Skin of body (tissue), 2 donors: ENCODE measurements around the gene ERCC3. TPM values are rescaled to one million over a fixed set of nuclear protein-coding genes. Genes with fewer than 3 reads are reported as not detected.

Experiments
- DNase-seq: peaks from one replicate; lab custom pipeline; 2025; lab: John Stamatoyannopoulos, UW
- total RNA-seq: library from RNA; depleted of rRNA; stranded (reverse); fragments of >200 nt; gene quantifications from one replicate; pipeline ENCODE4 v1.2.3, GENCODE V29; 2014

Gene ERCC3
- total RNA-seq, result 30.6 TPM

- DNase-seq, result peak; percentile 49
Measured at GRCh38 chr2:127293748-127294562, at the start of gene ERCC3. TSS of gene ERCC3 (minus strand) at chr2:127294144. CDS start at chr2:127294081, 63 bp downstream.

- no peak for DNase-seq
Measured at GRCh38 chr2:127343277-127343676, 49.3 kb upstream of the ERCC3 start.

DNA sequence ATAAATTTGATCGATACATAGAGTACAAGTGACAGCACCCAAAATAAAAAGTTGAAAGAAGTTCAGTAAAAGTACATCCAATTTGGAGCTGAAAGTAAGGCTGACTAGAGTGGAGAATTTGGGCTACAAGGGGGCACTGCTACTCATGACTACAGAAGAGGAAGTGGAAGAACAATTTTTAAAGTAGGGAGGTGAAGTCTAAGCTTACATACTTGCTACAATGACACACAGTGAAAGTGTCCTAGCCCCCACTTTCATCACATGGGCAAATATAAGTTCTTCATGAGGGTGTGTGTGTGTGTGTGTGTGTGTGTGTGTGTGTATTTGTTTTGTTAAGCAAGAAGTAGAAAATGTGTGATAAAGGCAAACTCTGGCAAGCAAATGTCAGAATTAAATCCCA lies 48.2 kb upstream of the ERCC3 start:
- DNase-seq, result no peak

GRCh38 chr2:127332335-127332734 lies 38.4 kb upstream of the ERCC3 start:
- DNase-seq, result no peak

DNA sequence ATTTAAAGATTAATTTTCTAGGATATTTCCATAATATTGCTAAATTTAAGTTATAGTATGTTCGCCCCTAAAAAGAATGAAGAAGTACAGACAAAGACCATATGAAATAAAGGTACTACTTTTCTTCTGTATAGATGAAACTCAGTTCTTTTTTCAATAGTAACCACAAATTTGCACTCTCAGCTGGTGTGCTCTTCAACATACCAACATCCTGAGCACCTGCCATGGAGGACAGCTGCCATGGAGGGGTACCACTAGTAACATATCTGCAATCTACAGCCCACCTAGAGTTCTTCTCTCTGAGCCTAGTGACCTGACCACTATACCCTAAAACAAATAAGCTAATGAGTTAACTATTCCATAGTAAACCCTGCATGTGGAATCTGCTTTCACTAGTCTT lies 36.8 kb upstream of the ERCC3 start:
- DNase-seq, result no peak

DNA sequence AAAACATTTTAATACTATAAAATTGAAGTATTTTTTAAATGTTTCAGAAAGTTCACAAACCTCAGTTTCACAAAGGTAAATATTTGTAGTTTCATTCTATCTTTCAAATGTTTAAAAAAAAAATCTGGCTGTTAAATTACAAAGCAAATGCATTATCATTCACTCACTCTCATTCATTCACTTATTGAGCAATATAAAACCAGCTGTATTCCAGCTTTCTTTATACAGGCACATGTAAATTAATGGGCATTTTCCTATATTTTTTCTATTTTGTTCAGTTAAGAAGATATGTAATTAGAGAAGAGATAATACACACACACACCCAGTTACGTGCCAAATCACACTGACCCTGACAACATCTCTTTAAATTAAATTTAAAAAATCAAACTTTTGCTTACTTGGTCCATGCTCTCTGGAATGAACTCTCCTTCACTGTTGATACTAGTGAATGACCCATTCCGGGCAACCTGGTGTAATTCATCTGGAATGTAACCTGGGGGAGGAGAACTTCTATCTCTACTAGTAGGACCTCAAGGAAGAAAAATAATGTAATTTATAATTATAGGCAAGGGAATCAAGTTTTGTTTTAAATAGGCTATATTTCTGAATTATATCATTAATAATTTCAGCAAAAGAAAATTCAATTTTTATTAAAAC lies 32.5 kb upstream of the ERCC3 start:
- DNase-seq, result no peak

- peak; percentile 24 for DNase-seq
Measured at GRCh38 chr2:127324635-127325034, 30.7 kb upstream of the ERCC3 start.

GRCh38 chr2:127321303-127321702 lies 27.4 kb upstream of the ERCC3 start:
- no peak for DNase-seq

DNA sequence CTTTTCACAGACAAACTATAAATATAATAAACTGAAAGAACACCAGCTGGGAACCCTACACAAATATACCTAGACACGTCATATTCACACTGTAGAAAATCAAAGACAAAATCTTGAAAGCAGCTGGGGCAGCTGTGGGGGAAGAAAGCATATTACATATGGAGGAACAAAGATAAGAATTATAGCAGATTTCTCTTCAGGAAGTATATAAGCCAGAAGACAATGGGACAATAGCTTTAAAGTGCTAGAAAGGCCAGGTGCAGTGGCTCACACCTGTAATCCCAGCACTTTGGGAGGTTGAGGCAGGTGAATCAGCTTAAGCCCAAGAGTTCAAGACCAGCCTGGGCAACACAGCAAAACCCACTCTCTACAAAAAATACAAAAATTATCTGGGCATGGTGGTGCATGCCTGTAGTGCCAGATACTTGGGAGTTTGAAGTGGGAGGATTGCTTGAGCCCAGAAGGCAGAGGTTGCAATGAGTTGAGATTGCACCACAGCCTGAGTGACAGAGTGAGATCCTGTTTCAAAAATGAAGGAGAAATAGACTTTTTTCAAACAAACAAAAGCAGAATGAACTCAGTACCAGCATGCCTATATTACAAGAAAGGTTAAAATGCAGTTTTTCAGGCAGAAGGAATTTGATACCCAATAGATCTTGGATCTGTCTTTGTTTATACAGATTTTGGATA lies 26.8 kb upstream of the ERCC3 start:
- no peak for DNase-seq

DNA sequence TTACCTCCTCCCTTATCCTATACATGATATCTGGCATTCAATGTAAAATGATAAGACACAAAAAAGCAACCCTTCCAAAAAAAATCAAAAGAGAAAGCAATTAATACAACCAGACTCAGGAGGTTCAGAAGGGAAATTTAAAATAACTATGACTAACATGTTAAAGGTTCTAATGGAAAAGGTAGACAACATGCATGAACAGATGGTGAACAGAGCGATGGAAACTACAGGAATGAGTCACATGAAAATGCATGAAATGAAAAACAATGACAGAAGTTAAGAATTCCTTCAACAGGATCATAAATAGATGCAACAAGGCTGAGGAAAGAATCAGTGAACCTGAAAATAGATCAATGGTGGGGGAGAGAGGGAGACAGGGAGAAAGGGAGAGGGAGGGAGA lies 26.1 kb upstream of the ERCC3 start:
- DNase-seq, result no peak

- DNase-seq, result no peak
Measured at GRCh38 chr2:127314193-127314988, 20.4 kb upstream of the ERCC3 start.

DNA sequence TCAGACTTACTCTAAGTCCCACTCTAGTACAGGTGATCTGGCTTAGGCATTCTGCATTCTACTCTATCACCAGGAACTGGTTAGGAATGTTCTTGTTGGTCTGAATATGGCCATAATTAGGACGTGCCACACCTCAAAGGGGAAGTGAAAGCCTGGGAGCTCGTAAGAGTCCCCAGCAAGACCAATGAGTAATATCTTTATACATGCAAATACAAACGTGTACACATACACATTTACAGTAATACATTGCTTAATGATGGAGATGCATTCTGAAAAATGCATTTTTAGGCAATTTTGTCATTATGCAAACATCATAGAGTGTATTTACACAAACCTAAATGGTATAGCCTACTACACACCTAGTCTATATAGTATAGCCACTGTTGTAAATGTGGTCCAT lies 19.5 kb upstream of the ERCC3 start:
- DNase-seq, result no peak

DNA sequence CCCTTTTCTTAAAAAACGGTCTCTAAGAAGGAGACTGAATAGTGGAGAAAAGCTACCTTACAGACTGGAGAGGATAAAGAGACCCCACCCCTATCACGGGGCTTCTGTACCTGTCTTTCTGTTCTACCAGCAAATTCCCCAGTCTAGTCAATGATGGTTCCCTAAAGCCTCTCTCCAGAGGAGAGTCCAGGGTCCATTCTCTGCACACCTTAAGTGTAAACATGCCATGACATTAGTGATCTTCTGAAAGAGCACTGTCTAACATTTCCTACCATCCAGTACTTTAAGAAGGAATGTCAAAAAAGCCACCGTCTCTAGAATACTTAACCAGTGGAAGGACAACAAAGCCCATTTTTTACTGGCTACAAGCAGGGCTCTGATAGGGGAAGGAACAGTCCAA lies 17.0 kb upstream of the ERCC3 start:
- DNase-seq, result no peak

DNA sequence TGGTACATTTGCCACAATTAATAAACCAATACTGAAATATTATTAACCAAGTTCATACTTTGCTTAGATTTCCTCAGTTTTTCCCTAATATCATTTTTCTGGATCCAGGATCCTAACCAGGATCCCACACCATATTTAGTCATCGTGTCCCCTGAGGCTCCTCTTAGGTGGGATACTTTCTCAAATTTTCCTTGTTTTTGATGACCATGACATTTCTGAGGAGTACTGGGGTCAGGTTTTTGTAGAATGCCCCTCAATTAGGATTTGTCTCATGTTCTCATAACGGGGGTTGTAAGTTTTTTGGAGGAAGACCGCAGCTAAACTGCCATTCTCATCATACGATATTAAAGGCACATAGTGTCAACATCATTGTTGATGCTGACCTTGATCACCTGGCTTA lies 15.5 kb upstream of the ERCC3 start:
- DNase-seq, result no peak

GRCh38 chr2:127308586-127309138 lies 14.7 kb upstream of the ERCC3 start:
- no peak for DNase-seq

GRCh38 chr2:127305990-127306585 lies 12.1 kb upstream of the ERCC3 start:
- DNase-seq, result no peak

DNA sequence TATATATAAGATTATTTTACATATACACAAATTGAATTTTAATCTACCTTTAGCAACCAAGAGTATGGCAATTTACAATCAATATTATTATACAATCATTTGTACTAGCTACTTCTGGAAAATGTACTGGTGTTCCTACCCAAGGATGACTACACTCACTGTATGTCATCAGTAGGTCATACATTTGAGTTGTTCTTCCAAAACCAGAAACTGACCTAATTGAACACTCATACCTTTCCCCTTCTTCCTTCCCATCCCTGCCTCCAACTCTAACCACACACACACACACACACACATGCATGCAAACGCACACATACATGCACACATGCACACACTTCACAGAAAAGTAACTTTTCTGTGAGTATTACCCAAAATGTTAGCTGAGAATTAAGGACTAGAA lies 8.2 kb upstream of the ERCC3 start:
- no peak for DNase-seq

GRCh38 chr2:127293386-127293747 lies 577 bp downstream of the ERCC3 start:
- no peak for DNase-seq

DNA sequence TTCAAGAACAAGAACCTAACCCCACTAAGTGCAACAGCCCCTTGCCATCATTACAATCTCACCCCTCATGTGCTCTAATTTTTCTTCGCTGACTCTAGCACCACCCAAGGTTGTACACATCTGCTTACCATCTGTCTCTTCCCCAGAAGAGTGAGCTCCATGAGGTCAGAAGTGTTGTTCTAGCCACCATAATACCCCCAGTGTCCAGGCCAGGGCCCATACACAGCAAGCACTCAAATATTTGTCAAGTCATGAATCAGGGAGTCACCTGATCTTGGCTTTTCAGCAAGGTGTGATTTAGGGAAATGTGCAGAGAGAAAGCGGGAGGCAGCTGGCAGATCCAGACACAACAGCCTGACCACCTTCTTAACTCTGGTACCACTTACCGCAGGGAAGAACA lies 5.7 kb downstream of the ERCC3 start:
- no peak for DNase-seq

DNA sequence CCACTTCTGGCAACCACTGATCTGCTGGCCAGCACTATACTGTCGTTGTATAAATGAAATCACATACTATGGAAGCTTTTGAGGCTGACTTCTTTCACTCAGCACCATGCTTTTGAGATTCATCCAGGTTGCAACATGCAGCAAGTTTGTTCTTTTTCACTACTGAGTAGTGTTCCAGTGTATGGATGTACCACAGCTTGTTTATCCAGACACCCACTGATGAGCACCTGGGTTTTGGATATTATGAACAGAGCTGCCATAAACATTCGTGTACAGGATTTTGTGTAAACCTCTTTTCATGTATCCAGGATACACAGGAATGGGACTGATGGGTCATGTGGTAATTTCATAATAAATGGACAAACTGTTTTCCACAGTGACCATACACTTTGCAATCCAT lies 10.7 kb downstream of the ERCC3 start:
- no peak for DNase-seq

GRCh38 chr2:127280693-127281092 lies 13.3 kb downstream of the ERCC3 start:
- no peak for DNase-seq
